Activated CD4-positive, alpha-beta T cell treated with anti-CD3 and anti-CD28 coated beads for 48 hours (primary cell): ENCODE results near the gene TDRD7.
A peak's percentile ranks its signal among the peaks of the same experiment; 100 is the strongest.

Experiments used
- DNase-seq: peaks from one replicate; pipeline ENCODE4 v3.0.0-alpha.2; 2020

TDRD7 gene

DNA sequence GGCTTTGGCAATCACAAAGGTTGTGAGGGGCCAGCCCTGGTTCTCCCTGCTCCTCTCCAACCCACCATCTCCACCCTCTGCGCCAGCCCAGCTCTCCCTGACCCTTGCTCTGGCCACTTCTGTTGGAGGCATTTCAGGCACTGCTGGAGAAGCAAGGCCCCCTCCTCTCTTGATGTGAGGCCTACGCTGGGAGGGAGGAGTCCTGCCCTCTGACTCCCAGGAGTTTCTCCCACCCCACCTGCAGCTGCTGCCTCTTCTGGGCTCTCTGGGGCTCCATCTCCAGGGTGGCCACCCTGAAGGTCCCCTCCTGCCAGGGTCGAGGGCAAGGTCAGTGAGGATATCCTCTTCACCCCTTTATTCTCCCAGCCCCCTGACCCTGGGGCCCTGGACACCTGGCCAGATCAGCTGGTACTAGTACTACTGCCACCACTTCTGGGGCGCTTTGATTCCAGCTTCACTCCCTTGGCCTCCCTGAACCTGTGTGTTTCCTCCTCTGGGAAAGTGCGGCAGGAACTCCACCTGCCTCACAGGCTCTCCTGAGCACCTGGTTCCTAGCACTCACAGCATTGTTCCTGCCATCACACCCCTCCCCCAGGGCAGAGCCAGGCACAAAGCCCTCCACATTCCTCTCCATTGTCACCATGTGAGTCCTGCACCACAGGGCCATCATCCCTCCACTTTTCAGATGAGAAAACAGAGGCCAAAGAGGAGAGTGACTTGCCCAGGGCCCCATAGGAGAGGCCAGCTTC, 23.8 kb upstream of the TDRD7 start:
- no peak for DNase-seq

DNA sequence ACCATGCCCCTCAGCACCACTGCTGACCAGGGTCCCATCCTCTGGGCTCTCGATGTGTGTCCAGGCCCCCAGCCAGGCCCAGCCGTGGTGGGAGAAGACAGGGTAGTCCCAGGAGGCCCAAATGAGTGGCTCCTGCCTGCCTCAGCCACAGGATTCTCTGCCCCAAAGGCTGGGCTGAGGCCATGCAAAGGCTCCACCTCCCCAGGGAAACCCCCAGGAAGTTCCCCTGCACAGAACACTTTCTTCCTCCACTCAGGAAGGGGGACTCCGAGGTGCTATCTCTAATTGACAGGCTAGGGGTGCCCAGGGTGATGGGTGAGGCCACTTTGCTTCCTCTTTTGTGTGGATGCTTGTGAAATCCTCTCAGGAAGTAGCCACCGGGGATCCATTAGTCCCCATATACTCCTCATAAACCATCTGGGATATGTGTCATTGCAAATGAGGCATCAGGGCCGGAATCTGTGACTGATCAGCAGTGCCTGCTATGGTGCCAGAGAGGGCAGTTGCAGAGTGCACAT, 23.1 kb upstream of the TDRD7 start:
- DNase-seq, result peak; percentile 45

DNA sequence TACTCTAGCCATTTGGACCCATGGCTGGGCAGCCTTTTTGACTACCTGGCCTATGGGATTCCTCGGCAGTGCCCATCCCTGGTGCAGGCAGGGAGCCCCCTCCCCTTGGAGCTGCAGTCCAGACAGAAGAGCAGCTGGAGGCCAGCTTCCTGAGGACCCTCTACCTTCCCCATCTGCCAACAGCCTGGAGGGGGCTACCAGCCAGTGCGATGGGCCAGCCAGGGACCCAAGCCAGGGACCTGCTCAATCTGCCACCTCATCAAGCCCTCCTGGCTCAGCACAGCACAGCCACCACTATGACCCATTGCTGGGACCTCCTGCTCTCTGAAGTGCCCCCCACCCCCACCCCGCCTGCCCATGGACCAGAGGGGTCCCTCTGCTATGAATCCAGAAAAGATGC, 22.6 kb upstream of the TDRD7 start:
- DNase-seq, result no peak

DNA sequence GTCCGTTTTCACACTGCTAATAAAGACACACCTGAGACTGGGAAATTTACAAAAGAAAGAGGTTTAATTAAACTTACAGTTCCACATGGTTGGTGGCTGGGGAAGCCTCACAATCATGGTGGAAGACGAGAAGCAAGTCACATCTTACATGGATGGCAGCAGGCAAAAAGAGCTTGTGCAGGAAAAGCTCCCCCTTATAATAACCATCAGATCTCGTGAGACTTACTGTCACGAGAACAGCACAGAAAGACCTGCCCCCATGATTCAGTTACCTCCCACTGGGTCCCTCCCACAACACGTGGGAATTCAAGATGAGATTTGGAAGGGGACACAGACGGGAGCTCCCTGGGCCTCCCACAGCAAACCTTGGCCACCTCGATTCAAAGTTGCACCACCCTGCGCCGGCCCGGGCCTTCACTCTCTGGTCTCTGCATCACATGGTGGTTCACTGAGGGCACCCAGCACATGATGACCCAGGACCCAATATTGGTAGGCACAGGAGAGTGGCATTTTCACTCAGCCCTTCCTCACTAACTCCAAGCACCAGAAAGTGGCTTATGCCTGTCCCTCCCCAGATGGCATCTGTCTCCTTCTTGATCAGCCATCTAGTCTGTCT, 21.0 kb upstream of the TDRD7 start:
- DNase-seq, result no peak

DNA sequence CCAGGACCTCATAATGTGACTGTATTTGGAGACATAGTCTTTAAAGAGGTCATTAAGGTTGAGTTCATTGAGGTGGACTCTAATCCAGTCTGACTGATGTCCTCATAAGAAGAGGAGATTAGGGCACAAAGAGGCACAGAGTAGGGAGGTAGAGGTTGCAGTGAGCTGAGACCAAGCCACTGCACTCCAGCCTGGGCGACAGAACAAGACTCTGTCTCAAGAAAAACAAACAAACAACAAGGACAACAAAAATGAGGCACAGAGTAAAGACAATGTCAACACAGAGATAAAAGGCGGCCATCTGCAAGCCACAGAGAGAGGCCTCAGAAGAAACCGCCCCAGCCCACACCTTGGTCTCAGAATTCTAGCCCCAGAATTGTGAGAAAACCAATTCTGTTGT, 17.0 kb upstream of the TDRD7 start:
- DNase-seq, result no peak

DNA sequence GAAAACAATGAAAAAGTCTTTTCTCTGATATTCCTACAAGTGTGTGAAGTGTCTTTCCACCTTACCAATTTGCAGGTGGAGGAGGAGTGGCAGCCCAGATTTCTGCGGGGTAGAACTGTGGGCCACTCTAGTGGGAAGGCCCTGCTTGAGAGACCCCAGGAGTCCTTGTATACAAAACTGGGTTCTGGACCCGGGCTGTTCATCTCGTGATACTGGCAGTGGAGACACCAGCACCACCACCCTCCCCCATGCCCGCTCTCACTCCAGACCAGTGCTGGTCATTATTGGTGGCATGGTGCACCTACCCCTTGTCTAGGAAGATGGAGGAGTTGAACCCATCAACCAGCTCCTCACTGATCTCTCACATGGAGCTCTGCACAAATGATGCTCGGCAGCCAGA, 16.2 kb upstream of the TDRD7 start:
- DNase-seq, result no peak

DNA sequence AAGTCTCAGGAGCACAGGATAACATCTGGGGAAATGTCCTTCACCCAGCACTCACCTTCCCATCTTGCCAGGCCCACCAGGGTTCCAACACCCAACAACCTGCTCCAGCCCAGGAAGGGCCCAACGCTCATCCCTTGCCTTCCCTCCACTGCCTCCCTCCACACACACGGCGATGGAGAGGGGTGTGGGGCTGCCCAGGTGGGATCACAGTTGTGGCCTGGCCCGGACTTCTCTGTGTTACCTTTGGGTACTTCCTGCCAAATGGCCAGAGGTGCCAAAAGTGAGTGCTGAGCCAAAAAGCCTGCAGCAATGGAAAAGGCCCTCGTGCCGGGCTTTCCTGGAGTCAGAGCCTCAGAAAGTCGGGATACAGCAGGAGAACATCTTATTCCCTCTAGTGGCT, 15.6 kb upstream of the TDRD7 start:
- DNase-seq, result no peak

DNA sequence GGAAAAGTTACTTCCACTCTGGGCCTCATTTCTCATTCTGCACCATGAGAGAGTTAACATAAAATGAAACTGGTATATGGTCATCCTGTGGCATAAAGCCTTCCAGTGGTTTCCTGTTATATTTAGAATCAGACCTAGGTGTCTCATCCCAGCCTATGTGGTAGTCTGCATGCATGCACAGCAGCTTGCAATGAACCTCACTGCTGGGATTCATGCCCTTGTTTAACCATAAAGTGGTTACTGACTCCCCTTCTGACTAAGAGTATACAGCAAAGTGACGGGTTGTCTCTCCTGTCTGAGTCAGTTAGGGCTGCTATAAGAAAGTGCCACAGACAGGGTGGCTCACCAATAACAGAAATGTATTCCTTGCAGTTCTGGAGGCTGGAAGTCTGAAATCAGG, 14.7 kb upstream of the TDRD7 start:
- peak; percentile 61 for DNase-seq

DNA sequence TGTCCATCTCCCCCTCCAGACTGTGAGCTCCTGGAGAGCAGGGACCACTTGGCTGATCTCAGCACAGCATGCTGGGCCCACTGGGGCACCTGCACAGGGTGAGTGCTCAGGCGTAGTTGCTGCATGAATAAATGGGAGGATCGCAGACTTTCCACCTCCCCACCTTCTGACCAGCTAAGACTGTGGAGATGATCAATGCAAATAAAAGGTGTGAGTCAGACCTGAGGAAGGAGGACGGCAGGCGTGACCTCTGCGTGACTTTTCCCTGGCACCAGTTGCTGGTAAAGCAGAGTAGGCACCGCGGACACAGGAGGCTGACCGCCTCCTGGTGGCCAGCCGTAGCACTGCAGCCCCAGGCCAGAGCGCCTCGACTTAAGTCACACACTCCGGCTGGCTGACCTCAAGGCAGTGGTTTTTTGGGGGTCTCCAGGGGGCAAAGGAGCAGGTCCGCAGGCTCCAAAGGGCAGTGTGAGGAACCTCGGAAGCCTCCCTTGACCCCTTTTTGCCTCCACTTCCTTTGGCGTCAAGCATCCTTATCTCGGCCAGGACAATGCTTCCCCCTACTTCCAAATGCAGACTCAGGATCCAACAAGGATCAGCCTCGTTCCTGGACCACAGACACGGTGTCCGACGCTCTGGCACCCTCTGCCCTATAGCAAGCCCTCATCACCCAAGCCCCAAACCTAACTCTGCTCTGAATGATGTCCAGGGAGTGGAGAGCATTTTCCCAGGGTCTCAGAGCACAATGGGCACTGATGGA, 12.7 kb upstream of the TDRD7 start:
- DNase-seq, result peak; percentile 82

DNA sequence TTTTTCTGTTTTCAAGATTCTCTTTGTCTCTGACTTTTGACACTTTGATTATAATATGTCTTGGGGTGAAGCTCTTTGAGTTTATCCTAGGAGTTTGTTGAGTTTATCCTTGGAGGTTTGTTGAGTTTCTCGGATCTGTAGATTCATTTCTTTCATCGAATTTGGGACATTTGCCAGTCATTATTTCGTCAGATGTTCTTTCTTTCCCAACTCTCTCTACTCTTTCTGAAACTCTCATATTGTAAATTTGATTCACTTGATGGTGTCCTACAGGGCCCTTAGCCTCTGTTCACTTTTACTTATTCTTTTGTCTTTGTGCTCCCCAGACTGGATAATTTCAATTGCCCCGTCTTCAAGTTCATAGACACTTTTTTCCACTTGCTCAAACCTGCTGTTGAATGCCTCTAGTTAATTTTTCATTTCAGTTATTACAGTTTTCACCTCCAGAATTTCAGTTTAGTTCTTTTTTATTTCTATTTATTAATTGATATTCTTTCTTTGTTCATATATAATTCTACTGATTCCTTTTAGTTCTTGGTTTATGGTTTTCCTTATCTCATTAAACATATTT, 8.1 kb upstream of the TDRD7 start:
- DNase-seq, result no peak

DNA sequence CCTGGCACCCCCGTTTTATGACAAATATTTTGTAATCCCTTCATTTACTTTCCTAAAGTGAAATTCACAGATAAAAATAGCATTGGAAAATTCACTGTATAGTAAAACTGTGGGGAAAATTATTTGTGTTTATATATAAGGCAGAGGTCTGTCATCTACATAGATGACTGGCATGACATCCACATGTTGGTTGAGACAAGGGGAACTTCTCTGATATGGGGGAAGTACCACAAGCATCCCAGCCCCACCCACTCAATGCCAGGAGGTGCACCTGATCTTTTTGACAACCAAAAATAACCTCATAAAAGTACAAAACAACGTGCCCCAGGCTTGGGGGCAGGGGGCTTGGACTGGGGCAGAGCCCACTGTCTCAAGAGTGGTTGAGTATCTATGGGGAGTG, 6.3 kb upstream of the TDRD7 start:
- DNase-seq, result no peak

DNA sequence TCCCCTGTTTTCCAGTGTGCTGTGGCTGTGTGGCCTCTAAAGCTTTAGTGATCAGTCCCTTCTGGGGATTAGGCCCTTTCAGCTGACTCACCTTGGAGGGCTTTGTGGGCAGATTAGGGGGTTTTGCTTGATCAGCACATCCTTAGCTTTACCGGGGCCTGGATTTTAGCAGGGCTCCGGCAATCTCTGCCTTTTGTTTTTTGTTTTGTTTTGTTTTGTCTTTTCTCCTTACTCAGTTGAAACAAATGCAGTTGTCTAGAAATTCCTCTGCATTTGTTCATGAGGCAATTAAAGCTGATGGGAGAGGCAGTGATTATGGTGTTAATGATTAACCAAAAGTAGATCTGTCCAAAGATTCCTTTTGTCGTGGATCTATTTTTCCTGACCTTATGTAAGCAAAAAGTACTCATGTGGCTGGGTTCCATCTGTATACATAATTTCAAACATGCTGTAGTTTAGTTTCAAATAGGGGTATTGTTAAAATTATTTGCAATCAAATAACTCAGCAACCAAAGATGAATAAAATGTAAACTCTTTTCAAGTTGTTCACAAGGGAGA, 5.2 kb upstream of the TDRD7 start:
- no peak for DNase-seq

DNA sequence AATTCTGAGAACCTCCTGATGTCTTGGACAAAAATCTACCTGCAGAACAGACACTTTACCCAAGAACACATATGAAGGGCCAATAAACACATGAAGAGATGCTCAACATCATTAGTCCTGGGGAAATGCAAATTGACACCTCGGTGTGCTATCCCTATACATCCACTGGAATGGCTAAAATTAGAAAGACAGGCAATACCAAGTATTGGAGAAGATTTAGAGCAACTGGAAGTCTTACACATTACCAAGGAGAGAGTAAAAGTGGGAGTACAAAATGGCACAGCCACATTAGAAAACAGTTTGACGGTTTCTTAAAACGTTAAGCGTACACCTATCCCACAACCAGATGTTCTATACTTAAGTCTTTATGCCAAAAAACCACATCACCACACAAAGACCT, 3.3 kb upstream of the TDRD7 start:
- DNase-seq, result no peak

DNA sequence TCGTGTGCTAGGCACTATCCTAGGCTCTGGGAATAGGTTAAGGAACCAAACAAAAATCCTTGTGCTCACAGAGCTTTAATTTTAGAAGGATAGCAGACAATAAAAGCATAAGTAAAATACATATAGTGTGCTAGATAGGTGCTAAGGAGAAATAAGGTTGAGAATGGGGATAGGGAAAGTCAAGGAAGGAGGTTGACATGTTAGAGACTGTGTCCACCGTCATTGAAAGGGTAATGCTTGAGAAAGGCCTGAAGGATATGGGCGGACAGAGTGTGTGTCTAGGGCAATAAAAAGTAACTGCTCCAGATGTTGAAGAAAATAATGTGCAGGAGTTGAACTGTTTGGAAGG, 482 bp upstream of the TDRD7 start:
- DNase-seq, result no peak

DNA sequence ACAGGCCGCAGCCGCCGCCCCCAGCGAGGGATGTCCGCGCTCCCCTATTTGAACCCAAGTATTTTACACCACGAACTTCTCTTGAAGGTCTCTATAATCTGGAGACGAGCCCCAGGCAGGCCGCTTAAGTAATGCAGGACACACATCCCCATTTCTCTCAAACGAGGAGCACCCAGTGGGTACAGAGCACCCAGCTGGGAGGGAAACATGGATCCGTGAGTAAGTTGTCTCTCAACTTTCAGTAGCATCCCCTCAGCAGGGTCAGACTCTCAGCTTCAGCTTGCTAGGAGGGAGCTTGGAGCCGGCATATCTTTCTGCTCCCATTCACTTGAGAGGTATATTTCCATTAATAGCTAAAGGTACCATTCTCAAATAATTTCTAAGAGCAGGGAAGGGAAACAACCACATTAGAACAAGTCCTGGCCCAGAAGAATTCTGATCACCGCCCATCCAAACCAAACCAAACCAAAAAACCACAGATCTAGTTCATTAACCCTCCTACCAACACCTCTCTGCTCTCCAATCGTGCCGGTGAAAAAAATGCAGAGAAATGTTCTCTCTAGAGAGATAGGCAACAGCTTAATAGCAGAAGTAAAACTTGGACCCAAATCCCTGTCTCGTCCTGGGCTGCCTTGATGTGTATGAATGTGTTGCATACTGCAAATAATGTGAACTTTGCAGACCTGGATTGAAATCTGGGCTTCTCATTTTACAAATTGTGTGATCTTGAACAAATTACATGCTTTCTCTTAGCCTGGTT, 910 bp downstream of the TDRD7 start:
- DNase-seq, result no peak

DNA sequence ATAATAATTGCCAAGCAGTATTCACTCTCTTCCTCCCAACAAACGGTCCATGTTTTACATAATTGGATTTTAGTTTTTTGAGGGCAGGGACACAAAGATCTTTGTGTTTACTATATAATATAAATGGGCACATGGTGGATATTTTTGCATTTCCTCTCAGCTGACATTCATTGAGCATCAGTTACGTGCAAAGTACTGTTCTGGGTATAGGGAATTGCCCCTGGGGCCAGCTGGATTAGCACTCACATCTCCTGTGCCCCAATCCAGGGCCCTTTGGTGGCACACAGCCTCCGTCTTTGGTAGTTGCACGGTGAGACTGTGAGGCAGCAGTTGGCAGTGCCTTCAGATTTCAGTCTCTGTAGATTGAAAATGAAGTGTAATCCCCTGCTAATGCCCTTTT, 1.6 kb downstream of the TDRD7 start:
- DNase-seq, result no peak

DNA sequence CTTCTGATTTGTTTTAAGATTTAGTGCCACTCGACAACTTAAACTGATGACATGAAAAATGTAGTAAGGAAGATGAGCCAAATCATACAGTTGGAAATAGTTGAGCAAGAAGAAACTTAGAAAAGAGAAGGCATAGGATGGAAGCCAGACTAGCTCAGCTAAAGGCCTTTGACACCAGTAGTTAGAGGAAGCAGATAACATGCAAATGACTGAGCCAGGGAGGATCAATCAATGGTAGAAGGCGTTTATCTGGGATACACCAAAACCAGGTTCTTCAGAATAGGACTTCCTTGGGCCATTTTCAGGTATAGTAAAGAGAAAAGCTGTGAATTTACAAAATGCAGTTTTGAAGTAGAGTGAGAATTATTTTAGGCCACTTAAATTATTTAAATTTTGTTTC, 3.2 kb downstream of the TDRD7 start:
- DNase-seq, result no peak

DNA sequence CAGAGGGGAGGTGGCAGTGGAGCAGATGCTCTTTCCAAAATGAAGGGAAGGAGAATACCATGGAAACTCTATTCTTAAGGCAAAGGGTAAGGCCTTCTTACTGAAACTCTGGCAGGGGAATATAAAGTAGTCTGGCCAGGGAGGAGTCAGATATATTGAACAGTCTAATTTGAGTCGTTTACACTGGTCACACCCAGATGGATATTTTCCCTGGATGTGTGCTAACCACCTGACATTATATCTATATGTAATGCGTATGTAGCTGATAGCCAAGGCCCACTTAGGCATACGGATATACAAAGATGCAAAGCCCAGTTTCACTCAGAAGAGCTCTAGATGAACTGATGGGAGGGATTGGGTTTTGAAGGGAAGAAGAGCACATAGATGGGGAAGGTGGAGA, 7.0 kb downstream of the TDRD7 start:
- no peak for DNase-seq

DNA sequence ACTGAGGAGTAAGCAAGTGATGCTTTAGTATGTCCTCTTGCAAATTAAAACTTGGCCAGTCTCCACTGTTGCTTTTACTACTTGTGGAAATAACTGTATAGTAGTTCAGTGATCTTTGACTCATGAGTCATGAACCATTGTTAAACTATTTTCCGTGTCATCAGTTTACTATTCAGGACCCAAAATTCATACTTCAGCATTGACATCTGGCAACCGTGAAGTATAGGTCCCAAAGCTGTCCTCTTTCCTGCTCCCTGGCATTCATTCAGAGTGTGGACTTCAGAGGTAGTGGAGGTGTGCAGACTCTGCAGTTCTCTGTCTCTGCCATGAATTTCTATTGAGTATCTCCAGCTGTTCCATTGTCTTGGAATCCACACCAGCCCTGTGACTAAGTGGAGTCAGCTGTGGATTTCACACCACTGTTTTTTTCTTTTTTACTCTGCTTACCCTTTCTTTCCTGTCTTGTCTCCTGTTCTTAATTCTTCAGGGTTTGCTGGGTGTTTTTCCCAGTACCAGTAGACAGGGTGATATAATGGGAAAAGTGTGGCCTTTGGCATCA, 7.5 kb downstream of the TDRD7 start:
- DNase-seq, result no peak

DNA sequence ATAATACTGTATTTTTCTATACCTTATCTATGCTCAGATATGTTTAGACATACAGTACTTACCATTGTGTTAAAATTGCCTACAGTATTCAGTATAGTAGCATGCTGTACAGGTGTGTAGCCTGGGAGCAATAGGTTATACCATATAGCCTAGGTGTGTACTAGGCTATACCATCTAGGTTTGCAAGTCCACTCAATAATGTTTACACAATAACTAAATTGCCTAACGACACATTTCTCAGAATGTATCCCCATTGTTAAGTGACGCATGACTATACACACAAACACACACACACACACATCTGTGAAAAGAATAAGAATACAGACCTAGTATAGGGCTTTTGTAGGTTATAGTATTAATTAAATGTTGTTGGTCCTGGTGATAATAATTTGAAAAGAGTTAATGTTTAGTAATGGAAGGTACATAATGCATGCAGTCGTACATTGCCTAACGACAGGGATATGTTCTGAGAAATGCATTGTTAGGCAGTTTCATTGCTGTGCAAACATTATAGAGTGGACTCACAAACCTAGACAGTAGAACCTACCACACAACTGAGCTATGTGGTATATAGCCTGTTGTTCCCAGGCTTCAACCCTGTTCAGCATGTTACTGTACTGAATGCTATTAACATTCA, 13.6 kb downstream of the TDRD7 start:
- no peak for DNase-seq

DNA sequence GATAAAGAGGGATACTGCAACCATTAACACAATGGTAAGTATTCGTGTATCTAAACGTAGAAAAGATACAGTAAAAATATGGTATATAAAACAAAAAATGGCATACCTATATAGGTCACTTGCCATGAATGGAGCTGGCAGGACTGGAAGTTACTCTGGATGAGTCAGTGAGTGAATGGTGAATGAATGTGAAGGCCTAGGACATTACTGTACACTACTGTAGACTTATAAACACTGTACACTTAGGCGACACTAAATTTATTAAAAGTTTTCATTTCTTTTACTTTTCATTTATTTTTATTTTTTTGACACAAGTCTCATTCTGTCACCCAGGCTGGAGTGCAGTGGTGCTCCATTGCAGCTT, 14.1 kb downstream of the TDRD7 start:
- DNase-seq, result no peak

DNA sequence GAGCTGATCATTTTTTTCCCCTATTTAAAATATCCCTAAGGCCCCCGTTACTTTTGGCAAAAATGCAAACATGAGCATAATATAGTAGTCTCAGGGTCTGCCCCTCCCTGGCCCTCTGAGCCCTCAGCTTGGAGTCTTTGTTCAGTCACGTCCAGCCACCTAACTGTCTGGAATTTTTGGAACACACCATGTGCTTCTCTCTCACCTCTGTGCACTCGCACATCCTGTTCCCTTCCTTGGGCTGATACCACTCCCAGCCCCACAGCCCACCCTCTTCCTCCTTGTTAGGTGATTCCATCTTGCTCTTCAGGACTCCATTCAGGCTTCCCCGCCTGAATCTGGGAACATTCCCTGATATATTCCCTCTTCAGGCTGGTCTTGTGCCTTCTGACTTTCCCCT, 16.0 kb downstream of the TDRD7 start:
- no peak for DNase-seq
